Nephron (organoid): ENCODE measurements around the gene CPEB4.

Source experiments
- H3K27ac Mint-ChIP-seq, 3 experiments: 2 replicates each; pipeline ENCODE4 v1.8.0; 2020; ENCODE audit warnings: mixed read lengths in 3 of 3, mild to moderate bottlenecking in 2 of 3, moderate library complexity in 1 of 3
- H3K27me3 Mint-ChIP-seq: 2 replicates; pipeline ENCODE4 v1.8.0; 2021; ENCODE audit warnings: low read depth, mild to moderate bottlenecking, moderate library complexity, mixed read lengths
- H3K36me3 Mint-ChIP-seq: 2 replicates; pipeline ENCODE4 v1.8.0; 2020; ENCODE audit warnings: low read depth, mixed read lengths
- H3K4me1 Mint-ChIP-seq: 2 replicates; pipeline ENCODE4 v1.8.0; 2020; ENCODE audit warnings: mixed read lengths
- H3K4me3 Mint-ChIP-seq, 3 experiments: 2 replicates each; pipeline ENCODE4 v1.8.0; 2020; ENCODE audit warnings: mild to moderate bottlenecking in 3 of 3, mixed read lengths in 3 of 3, moderate library complexity in 2 of 3
- H3K9me3 Mint-ChIP-seq: 2 replicates; pipeline ENCODE4 v1.8.0; 2020; ENCODE audit warnings: mixed read lengths
- CTCF ChIP-seq, 3 experiments: fragments of 200-600 bp; sonication (generic); IDR thresholded peaks; one replicate each; pipeline ENCODE4 v1.5.0; 2021; ENCODE audit warnings: antibody characterized with exemption in 3 of 3; ENCODE audit not compliant: unreplicated experiment in 3 of 3

The CPEB4 gene

GRCh38 chr5:173923218-173924095 is 35.3 kb downstream of the CPEB4 start:
- Mint-ChIP-seq H3K4me1 (peaks cover 47% of the 10 kb centered on the region), H3K27me3 (no peaks in the 10 kb centered on the region), H3K36me3 (peaks cover 5% of the 10 kb centered on the region), H3K27ac (peak overlapping the region; percentile 56 to 72 (median 63)), H3K9me3 (no peaks in the 10 kb centered on the region), H3K4me3 (peak overlapping the region in 1 of 3 experiments; percentile 5)
- no peak for TF ChIP-seq CTCF (IDR thresholded peaks at IDR 0.05; ENCODE audit: unreplicated experiment in 3 of 3)

GRCh38 chr5:173924899-173925298 is 36.8 kb downstream of the CPEB4 start:
- Mint-ChIP-seq H3K36me3 (peaks cover 9% of the 10 kb centered on the region), H3K4me3 (no peak overlapping the region), H3K9me3 (no peaks in the 10 kb centered on the region), H3K27me3 (no peaks in the 10 kb centered on the region), H3K4me1 (peaks cover 47% of the 10 kb centered on the region), H3K27ac (peak overlapping the region; percentile 1 to 56 (median 21))
- TF ChIP-seq CTCF (IDR thresholded peaks at IDR 0.05; ENCODE audit: unreplicated experiment in 3 of 3) = no peak

- no peak overlapping the region for H3K4me3 Mint-ChIP-seq
- H3K27ac Mint-ChIP-seq = peak overlapping the region in 1 of 3 experiments; percentile 56
- H3K9me3 Mint-ChIP-seq = no peaks in the 10 kb centered on the region
- peak; percentile 42 to 57 (median 53) for TF ChIP-seq CTCF (IDR thresholded peaks at IDR 0.05; ENCODE audit: unreplicated experiment in 3 of 3)
- no peaks in the 10 kb centered on the region for H3K27me3 Mint-ChIP-seq
- peaks cover 9% of the 10 kb centered on the region for H3K36me3 Mint-ChIP-seq
- H3K4me1 Mint-ChIP-seq = peaks cover 47% of the 10 kb centered on the region
Measured at GRCh38 chr5:173925449-173926071, 37.4 kb downstream of the CPEB4 start.

GRCh38 chr5:173926359-173926758 is 38.2 kb downstream of the CPEB4 start:
- no peak for TF ChIP-seq CTCF (IDR thresholded peaks at IDR 0.05; ENCODE audit: unreplicated experiment in 3 of 3)
- Mint-ChIP-seq H3K4me1 (peaks cover 39% of the 10 kb centered on the region), H3K4me3 (no peak overlapping the region), H3K36me3 (peaks cover 9% of the 10 kb centered on the region), H3K27ac (peak overlapping the region in 1 of 3 experiments; percentile 26), H3K9me3 (no peaks in the 10 kb centered on the region), H3K27me3 (no peaks in the 10 kb centered on the region)

GRCh38 chr5:173928871-173929574 is 40.9 kb downstream of the CPEB4 start:
- no peaks in the 10 kb centered on the region for H3K27me3 Mint-ChIP-seq
- TF ChIP-seq CTCF (IDR thresholded peaks at IDR 0.05; ENCODE audit: unreplicated experiment in 3 of 3) = no peak
- H3K9me3 Mint-ChIP-seq = no peaks in the 10 kb centered on the region
- H3K36me3 Mint-ChIP-seq = peaks cover 22% of the 10 kb centered on the region
- H3K4me1 Mint-ChIP-seq = peaks cover 28% of the 10 kb centered on the region
- no peak overlapping the region for H3K4me3 Mint-ChIP-seq
- no peak overlapping the region for H3K27ac Mint-ChIP-seq
